CD4-positive, alpha-beta T cell treated with Interleukin-10 for 1 hour (primary cell): Measurements from ENCODE around the gene PKDREJ.

Source experiments
- DNase-seq: peaks from one replicate; pipeline ENCODE4 v3.0.0-alpha.2; 2020

The PKDREJ gene

GRCh38 chr22:46289244-46289891 lies 26.2 kb upstream of the PKDREJ start:
- DNase-seq = peak; percentile 63

GRCh38 chr22:46288846-46289243 lies 25.7 kb upstream of the PKDREJ start:
- no peak for DNase-seq

GRCh38 chr22:46287873-46288751 lies 25.0 kb upstream of the PKDREJ start:
- peak; percentile 53 for DNase-seq

GRCh38 chr22:46286941-46287872 lies 24.1 kb upstream of the PKDREJ start:
- no peak for DNase-seq

- DNase-seq = no peak
These were observed 22.9 kb upstream of the PKDREJ start for GRCh38 chr22:46286006-46286405.

- DNase-seq = no peak
These were observed 18.9 kb upstream of the PKDREJ start for GRCh38 chr22:46281866-46282678.

GRCh38 chr22:46280999-46281623 lies 18.0 kb upstream of the PKDREJ start:
- DNase-seq = peak; percentile 67

GRCh38 chr22:46280063-46280817 lies 17.1 kb upstream of the PKDREJ start:
- no peak for DNase-seq

- DNase-seq = no peak
These were observed 15.8 kb upstream of the PKDREJ start for GRCh38 chr22:46278656-46279645.

GRCh38 chr22:46276563-46276962 lies 13.4 kb upstream of the PKDREJ start:
- no peak for DNase-seq

- DNase-seq = no peak
These were observed 12.4 kb upstream of the PKDREJ start for GRCh38 chr22:46275455-46276122.

- DNase-seq = no peak
These were observed 11.2 kb upstream of the PKDREJ start for GRCh38 chr22:46274381-46274780.

- DNase-seq = no peak
These were observed 10.4 kb upstream of the PKDREJ start for GRCh38 chr22:46273432-46274148.

GRCh38 chr22:46272762-46273431 lies 9.8 kb upstream of the PKDREJ start:
- no peak for DNase-seq

GRCh38 chr22:46272196-46272595 lies 9.1 kb upstream of the PKDREJ start:
- DNase-seq = no peak

GRCh38 chr22:46269564-46269963 lies 6.4 kb upstream of the PKDREJ start:
- DNase-seq = no peak

GRCh38 chr22:46267431-46268279 lies 4.5 kb upstream of the PKDREJ start, which contains the start of gene TTC38:
Gene TTC38 (plus strand): TSS chr22:46268008. CDS start chr22:46268040, 32 bp downstream.
- DNase-seq = peak; percentile 63
